GM12878 (cell line): Measurements from ENCODE around the gene NCF4. TPM values are rescaled to one million over a fixed set of nuclear protein-coding genes. Genes with fewer than 3 reads are reported as not detected.

Experiments
- CBX5 ChIP-seq: sonication (generic); IDR thresholded peaks from 2 replicates; pipeline ENCODE4 v1.6.1; 2016; ENCODE audit warnings: low read depth, moderate library complexity, mild to moderate bottlenecking, inconsistent platforms
- FOS ChIP-seq: IDR thresholded peaks from 3 replicates; pipeline ENCODE4 v1.6.1; 2011; ENCODE audit warnings: borderline replicate concordance; ENCODE audit not compliant: insufficient read length; ENCODE audit errors: extremely low read depth
- HDAC6 ChIP-seq: fragments of 200-600 bp; sonication (generic); IDR thresholded peaks from one replicate; pipeline ENCODE4 v1.8.0; 2017; ENCODE audit warnings: antibody characterized with exemption; ENCODE audit not compliant: unreplicated experiment
- MXI1 ChIP-seq: fragments of 150-350 bp; IDR thresholded peaks from 2 replicates; pipeline ENCODE4 v1.6.1; 2011; ENCODE audit warnings: low read depth, mild to moderate bottlenecking, inconsistent platforms, low read length, improper control_type of control experiment
- MYC ChIP-seq: IDR thresholded peaks from 2 replicates; pipeline ENCODE4 v1.6.1; 2011; ENCODE audit warnings: mild to moderate bottlenecking, low read length, moderate library complexity, inconsistent platforms; ENCODE audit not compliant: insufficient read depth, insufficient replicate concordance, insufficient read length, severe bottlenecking
- NFYB ChIP-seq: IDR thresholded peaks from 2 replicates; pipeline ENCODE4 v1.6.1; 2011; ENCODE audit warnings: low read depth, mild to moderate bottlenecking, low read length, improper control_type of control experiment, moderate library complexity; ENCODE audit not compliant: insufficient read depth
- POLR2AphosphoS5 ChIP-seq: IDR thresholded peaks from 2 replicates; pipeline ENCODE4 v1.6.1; 2011; ENCODE audit warnings: mild to moderate bottlenecking, low read length, inconsistent platforms
- SMARCA5 ChIP-seq: fragments of 450-650 bp; IDR thresholded peaks from 2 replicates; pipeline ENCODE4 v1.6.1; 2017; ENCODE audit warnings: mild to moderate bottlenecking
- SRF ChIP-seq, 2 experiments: IDR thresholded peaks; 2 replicates each; pipeline ENCODE4 v1.6.1; 2011; ENCODE audit warnings: low read depth in 2 of 2, low read length in 2 of 2, mild to moderate bottlenecking in 1 of 2, moderate library complexity in 1 of 2
- ZNF207 ChIP-seq: fragments of 450-650 bp; IDR thresholded peaks from 2 replicates; pipeline ENCODE4 v1.6.1; 2014; ENCODE audit warnings: antibody characterized with exemption, mild to moderate bottlenecking, borderline replicate concordance
- ZNF24 ChIP-seq: fragments of 450-650 bp; IDR thresholded peaks from 2 replicates; pipeline ENCODE4 v1.6.1; 2017; ENCODE audit warnings: antibody characterized with exemption, mild to moderate bottlenecking
- polyA plus RNA-seq, 11 experiments: library from polyadenylated mRNA; depleted of rRNA in 4 of 11; unstranded in 6 of 11; stranded (reverse) in 5 of 11; fragments of >200 nt; fragmentation: Nextera tagmentation in 4 of 11; fragmentation: Illumina TruSeq in 1 of 11; extraction: Ambion mirVana in 4 of 11; extraction: Trizol in 1 of 11; gene quantifications; 1 replicate in 1 of 11; 2 replicates in 10 of 11; pipeline versions ENCODE4 v1.2.1 to v1.2.3, GENCODE V29; 2011 to 2016; ENCODE audit warnings: inconsistent platforms in 2 of 11, missing spikeins in 2 of 11, low read depth in 1 of 11
- total RNA-seq, 4 experiments: library from RNA; depleted of rRNA in 3 of 4; stranded (reverse); fragments of >200 nt in 3 of 4; fragmentation: Illumina TruSeq in 1 of 4; extraction: Trizol in 1 of 4; gene quantifications; 2 replicates each; pipeline versions ENCODE4 v1.2.1 to v1.2.3, GENCODE V29; 2013 to 2021
- TF ChIP-seq, protein P1 (sequence below): fragments of 450-650 bp; IDR thresholded peaks from 2 replicates; pipeline ENCODE4 v1.6.1; 2017; ENCODE audit warnings: antibody characterized with exemption, mild to moderate bottlenecking, moderate library complexity
- TF ChIP-seq, protein P2 (sequence below): IDR thresholded peaks from 2 replicates; pipeline ENCODE4 v1.6.1; 2011; ENCODE audit warnings: low read depth, low read length, improper control_type of control experiment, borderline replicate concordance
- TF ChIP-seq, protein P3 (sequence below): fragments of 450-650 bp; IDR thresholded peaks from 2 replicates; pipeline ENCODE4 v1.6.1; 2018; ENCODE audit warnings: mild to moderate bottlenecking, low read depth, moderate library complexity; ENCODE audit not compliant: partially characterized antibody
- TF ChIP-seq, protein P4 (sequence below): IDR thresholded peaks from 2 replicates; pipeline ENCODE4 v1.6.1; 2011; ENCODE audit warnings: mild to moderate bottlenecking, low read depth, low read length, moderate library complexity; ENCODE audit not compliant: insufficient replicate concordance
- TF ChIP-seq, protein P5 (sequence below): IDR thresholded peaks from 2 replicates; pipeline ENCODE4 v1.6.1; 2011; ENCODE audit warnings: low read depth, mild to moderate bottlenecking, low read length, moderate library complexity, borderline replicate concordance; ENCODE audit errors: extremely low read depth

The NCF4 gene
- total and polyA plus RNA-seq, 10 of the 15 experiments (the other 5 are each of a cell fraction or from before 2014, with no cell fraction given) = 22.9 to 136 (median 72.5) TPM

DNA sequence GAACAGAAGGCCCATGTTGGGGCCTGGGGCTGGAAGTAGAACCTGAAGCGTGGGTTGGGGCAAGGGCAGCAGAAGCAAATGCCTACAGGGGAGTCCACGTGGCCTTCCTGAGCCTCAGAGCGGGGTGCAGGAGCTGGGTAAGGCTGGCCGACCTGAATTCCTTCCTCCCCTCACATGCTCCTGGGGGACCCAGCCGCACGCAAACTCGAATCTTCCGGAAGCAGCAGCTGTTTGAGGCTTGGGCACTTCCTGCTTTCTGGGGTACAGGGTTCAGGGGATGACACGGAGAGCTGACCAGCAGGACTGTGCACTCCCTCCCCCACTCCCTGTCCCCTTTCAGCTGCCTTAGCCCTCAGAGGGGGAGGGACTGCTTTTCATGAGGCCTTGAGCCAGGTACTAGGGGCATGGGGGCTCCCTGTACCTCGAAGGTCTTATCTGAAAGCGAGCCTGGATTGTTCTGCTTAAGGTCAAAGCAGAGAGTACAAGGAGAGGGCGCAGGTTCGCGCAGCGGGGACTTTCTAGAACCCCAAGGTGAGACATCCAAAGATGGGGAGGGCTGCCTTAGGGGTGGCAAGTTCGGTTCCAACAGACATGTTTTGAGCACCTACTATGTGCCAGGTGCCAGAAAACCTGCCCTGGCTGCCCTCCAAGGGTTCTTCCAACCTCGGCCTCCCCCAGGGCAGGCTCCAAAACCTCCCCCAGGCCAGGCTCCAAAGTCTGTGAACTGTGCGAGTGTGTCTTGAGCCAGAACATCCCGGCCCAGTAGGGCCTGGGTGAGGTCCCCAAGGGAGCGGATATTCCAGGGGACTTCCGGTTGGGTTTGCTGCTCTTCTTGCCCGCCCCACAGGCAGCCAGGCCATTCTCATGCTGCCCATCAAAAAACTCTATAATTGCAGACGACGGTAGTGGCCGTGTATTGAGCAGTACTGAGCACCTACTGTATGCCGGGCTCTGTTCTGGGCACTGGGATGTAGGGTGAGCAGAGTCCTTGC lies 1.7 kb downstream of the NCF4 start (continued):
- TF ChIP-seq, protein P1, sequence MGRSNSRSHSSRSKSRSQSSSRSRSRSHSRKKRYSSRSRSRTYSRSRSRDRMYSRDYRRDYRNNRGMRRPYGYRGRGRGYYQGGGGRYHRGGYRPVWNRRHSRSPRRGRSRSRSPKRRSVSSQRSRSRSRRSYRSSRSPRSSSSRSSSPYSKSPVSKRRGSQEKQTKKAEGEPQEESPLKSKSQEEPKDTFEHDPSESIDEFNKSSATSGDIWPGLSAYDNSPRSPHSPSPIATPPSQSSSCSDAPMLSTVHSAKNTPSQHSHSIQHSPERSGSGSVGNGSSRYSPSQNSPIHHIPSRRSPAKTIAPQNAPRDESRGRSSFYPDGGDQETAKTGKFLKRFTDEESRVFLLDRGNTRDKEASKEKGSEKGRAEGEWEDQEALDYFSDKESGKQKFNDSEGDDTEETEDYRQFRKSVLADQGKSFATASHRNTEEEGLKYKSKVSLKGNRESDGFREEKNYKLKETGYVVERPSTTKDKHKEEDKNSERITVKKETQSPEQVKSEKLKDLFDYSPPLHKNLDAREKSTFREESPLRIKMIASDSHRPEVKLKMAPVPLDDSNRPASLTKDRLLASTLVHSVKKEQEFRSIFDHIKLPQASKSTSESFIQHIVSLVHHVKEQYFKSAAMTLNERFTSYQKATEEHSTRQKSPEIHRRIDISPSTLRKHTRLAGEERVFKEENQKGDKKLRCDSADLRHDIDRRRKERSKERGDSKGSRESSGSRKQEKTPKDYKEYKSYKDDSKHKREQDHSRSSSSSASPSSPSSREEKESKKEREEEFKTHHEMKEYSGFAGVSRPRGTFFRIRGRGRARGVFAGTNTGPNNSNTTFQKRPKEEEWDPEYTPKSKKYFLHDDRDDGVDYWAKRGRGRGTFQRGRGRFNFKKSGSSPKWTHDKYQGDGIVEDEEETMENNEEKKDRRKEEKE = no peak
- TF ChIP-seq, protein P2, sequence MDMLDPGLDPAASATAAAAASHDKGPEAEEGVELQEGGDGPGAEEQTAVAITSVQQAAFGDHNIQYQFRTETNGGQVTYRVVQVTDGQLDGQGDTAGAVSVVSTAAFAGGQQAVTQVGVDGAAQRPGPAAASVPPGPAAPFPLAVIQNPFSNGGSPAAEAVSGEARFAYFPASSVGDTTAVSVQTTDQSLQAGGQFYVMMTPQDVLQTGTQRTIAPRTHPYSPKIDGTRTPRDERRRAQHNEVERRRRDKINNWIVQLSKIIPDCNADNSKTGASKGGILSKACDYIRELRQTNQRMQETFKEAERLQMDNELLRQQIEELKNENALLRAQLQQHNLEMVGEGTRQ = no peak; the same call in 1 of the 2 replicates
- 0 out of 4 replicates have a peak, but pooled peaks of 1 of the 2 experiments have one; percentile 15 for TF ChIP-seq SRF (IDR thresholded peaks at IDR 0.05; ENCODE audit: low read depth in 2 of 2, low read length in 2 of 2)
- no peak for TF ChIP-seq NFYB
- TF ChIP-seq SMARCA5 = no peak
- no peak for TF ChIP-seq ZNF207
- TF ChIP-seq, protein P3, sequence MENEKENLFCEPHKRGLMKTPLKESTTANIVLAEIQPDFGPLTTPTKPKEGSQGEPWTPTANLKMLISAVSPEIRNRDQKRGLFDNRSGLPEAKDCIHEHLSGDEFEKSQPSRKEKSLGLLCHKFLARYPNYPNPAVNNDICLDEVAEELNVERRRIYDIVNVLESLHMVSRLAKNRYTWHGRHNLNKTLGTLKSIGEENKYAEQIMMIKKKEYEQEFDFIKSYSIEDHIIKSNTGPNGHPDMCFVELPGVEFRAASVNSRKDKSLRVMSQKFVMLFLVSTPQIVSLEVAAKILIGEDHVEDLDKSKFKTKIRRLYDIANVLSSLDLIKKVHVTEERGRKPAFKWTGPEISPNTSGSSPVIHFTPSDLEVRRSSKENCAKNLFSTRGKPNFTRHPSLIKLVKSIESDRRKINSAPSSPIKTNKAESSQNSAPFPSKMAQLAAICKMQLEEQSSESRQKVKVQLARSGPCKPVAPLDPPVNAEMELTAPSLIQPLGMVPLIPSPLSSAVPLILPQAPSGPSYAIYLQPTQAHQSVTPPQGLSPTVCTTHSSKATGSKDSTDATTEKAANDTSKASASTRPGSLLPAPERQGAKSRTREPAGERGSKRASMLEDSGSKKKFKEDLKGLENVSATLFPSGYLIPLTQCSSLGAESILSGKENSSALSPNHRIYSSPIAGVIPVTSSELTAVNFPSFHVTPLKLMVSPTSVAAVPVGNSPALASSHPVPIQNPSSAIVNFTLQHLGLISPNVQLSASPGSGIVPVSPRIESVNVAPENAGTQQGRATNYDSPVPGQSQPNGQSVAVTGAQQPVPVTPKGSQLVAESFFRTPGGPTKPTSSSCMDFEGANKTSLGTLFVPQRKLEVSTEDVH = no peak
- no peak for TF ChIP-seq HDAC6
- TF ChIP-seq MXI1 = peak; percentile 9
- TF ChIP-seq, protein P4, sequence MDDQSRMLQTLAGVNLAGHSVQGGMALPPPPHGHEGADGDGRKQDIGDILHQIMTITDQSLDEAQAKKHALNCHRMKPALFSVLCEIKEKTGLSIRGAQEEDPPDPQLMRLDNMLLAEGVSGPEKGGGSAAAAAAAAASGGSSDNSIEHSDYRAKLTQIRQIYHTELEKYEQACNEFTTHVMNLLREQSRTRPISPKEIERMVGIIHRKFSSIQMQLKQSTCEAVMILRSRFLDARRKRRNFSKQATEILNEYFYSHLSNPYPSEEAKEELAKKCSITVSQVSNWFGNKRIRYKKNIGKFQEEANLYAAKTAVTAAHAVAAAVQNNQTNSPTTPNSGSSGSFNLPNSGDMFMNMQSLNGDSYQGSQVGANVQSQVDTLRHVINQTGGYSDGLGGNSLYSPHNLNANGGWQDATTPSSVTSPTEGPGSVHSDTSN = no peak
- TF ChIP-seq ZNF24 = no peak
- no peak for TF ChIP-seq FOS
- TF ChIP-seq POLR2AphosphoS5 = peak; percentile 71; the same call in 1 of the 2 replicates
- TF ChIP-seq CBX5 = no peak
- TF ChIP-seq MYC = peak; percentile 87
- TF ChIP-seq, protein P5, sequence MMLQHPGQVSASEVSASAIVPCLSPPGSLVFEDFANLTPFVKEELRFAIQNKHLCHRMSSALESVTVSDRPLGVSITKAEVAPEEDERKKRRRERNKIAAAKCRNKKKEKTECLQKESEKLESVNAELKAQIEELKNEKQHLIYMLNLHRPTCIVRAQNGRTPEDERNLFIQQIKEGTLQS = no peak
